Hepatocyte (in vitro differentiated cells): ENCODE results near the gene PHLDA3. TPM values are rescaled to one million over a fixed set of nuclear protein-coding genes. Genes with fewer than 3 reads are reported as not detected.

Experiments
- DNase-seq: peaks from one replicate; pipeline ENCODE4 v3.0.0-alpha.2; 2016; ENCODE audit warnings: low spot score
- H2AFZ ChIP-seq: fragments of 200-600 bp; sonication (generic); 2 replicates; pipeline ENCODE4 v1.6.0; 2016; ENCODE audit warnings: antibody characterized with exemption, mild to moderate bottlenecking
- H3K27ac ChIP-seq: fragments of 200-600 bp; sonication (generic); 2 replicates; pipeline ENCODE4 v1.5.1; 2016; ENCODE audit warnings: mild to moderate bottlenecking
- H3K27me3 ChIP-seq: fragments of 200-600 bp; sonication (generic); 2 replicates; pipeline ENCODE4 v1.6.1; 2016
- H3K36me3 ChIP-seq: fragments of 200-600 bp; sonication (generic); replicated peaks from 2 replicates; pipeline ENCODE4 v1.5.1; 2016; ENCODE audit warnings: low read depth; ENCODE audit not compliant: insufficient read depth
- H3K4me1 ChIP-seq: fragments of 200-600 bp; sonication (generic); 2 replicates; pipeline ENCODE4 v1.5.1; 2016; ENCODE audit warnings: mild to moderate bottlenecking, moderate library complexity; ENCODE audit not compliant: insufficient read depth
- H3K4me2 ChIP-seq: fragments of 200-600 bp; sonication (generic); 2 replicates; pipeline ENCODE4 v1.6.0; 2016
- H3K4me3 ChIP-seq: fragments of 200-600 bp; sonication (generic); 2 replicates; pipeline ENCODE4 v1.5.1; 2016; ENCODE audit warnings: mild to moderate bottlenecking
- H3K79me2 ChIP-seq: fragments of 200-600 bp; sonication (generic); 2 replicates; pipeline ENCODE4 v1.6.0; 2017; ENCODE audit warnings: mild to moderate bottlenecking
- H3K9me2 ChIP-seq: fragments of 200-600 bp; sonication (generic); replicated peaks from 2 replicates; pipeline ENCODE4 v1.6.0; 2017; ENCODE audit warnings: mild to moderate bottlenecking; ENCODE audit not compliant: insufficient read depth
- H3K9me3 ChIP-seq: fragments of 200-600 bp; sonication (generic); 2 replicates; pipeline ENCODE4 v1.5.1; 2016; ENCODE audit warnings: low read depth, mild to moderate bottlenecking
- H4K20me1 ChIP-seq: fragments of 200-600 bp; sonication (generic); 2 replicates; pipeline ENCODE4 v1.6.0; 2016; ENCODE audit warnings: mild to moderate bottlenecking; ENCODE audit not compliant: insufficient read depth, poor library complexity, severe bottlenecking
- CTCF ChIP-seq: fragments of 200-600 bp; sonication (generic); IDR thresholded peaks from 2 replicates; pipeline ENCODE4 v1.5.1; 2016; ENCODE audit warnings: antibody characterized with exemption, mild to moderate bottlenecking; ENCODE audit not compliant: poor library complexity
- EZH2 ChIP-seq: fragments of 200-600 bp; sonication (generic); IDR thresholded peaks from 2 replicates; pipeline ENCODE4 v1.6.1; 2016; ENCODE audit warnings: antibody characterized with exemption, mild to moderate bottlenecking, borderline replicate concordance
- EZH2phosphoT487 ChIP-seq: fragments of 200-600 bp; sonication (generic); IDR thresholded peaks from one replicate; pipeline ENCODE4 v1.6.1; 2018; ENCODE audit warnings: antibody characterized with exemption, mild to moderate bottlenecking, low read depth, moderate library complexity; ENCODE audit not compliant: unreplicated experiment, severe bottlenecking
- WGBS: methylation state at CpG from one replicate; pipeline ENCODE4 v1.1.6; 2016; ENCODE audit warnings: low lambda C conversion rate; ENCODE audit errors: missing lambda C conversion rate; 5-methylcytosine and 5-hydroxymethylcytosine counted together
- polyA plus RNA-seq: library from polyadenylated mRNA; unstranded; fragments of >200 nt; fragmentation: Nextera tagmentation; extraction: Ambion mirVana; gene quantifications from 2 replicates; pipeline ENCODE4 v1.2.1, GENCODE V29; 2016
- total RNA-seq: library from RNA; depleted of rRNA; stranded (reverse); fragments of >200 nt; gene quantifications from 2 replicates; pipeline ENCODE4 v1.2.3, GENCODE V29; 2014

PHLDA3 gene
- total and polyA plus RNA-seq, 2 experiments from 2014 or later, result 30.2 to 62.9 TPM

GRCh38 chr1:201443747-201444146 is 25.2 kb downstream of the PHLDA3 start:
- WGBS, result 87% methylated on average over 7 of the region's 7 CpGs
- TF ChIP-seq CTCF (no peak), EZH2phosphoT487 (no peak), EZH2 (no peak)

GRCh38 chr1:201436969-201437368 is 32.0 kb downstream of the PHLDA3 start:
- H3K79me2 ChIP-seq, result no peaks in the 10 kb centered on the region
- no peak overlapping the region for H3K4me2 ChIP-seq
- no peak for TF ChIP-seq CTCF
- TF ChIP-seq EZH2, result no peak
- TF ChIP-seq EZH2phosphoT487, result no peak
- DNase-seq, result no peak
- peaks cover 5% of the 10 kb centered on the region for H3K4me1 ChIP-seq
- no peaks in the 10 kb centered on the region for H3K27me3 ChIP-seq
- H3K9me3 ChIP-seq, result no peaks in the 10 kb centered on the region
- H3K4me3 ChIP-seq, result no peak overlapping the region
- H4K20me1 ChIP-seq, result no peaks in the 10 kb centered on the region
- 90% methylated on average over 3 of the region's 3 CpGs for WGBS
- H3K9me2 ChIP-seq, result no peaks in the 10 kb centered on the region
- no peak overlapping the region for H3K27ac ChIP-seq
- no peak overlapping the region for H2AFZ ChIP-seq
- H3K36me3 ChIP-seq, result no peaks in the 10 kb centered on the region

More at GRCh38 chr1:201443747-201444146, 25.2 kb downstream of the PHLDA3 start:
- Histone ChIP-seq H3K27me3 (no peaks in the 10 kb centered on the region), H2AFZ (no peak overlapping the region), H3K4me3 (no peak overlapping the region), H3K27ac (no peak overlapping the region), H3K4me1 (no peaks in the 10 kb centered on the region), H3K36me3 (no peaks in the 10 kb centered on the region), H3K4me2 (no peak overlapping the region), H3K79me2 (no peaks in the 10 kb centered on the region), H3K9me2 (no peaks in the 10 kb centered on the region), H4K20me1 (no peaks in the 10 kb centered on the region), H3K9me3 (no peaks in the 10 kb centered on the region)
- no peak for DNase-seq

- Histone ChIP-seq H3K36me3 (no peaks in the 10 kb centered on the region), H3K27ac (peak overlapping the region; percentile 13), H3K4me3 (no peak overlapping the region), H3K79me2 (no peaks in the 10 kb centered on the region), H3K4me2 (no peak overlapping the region), H3K4me1 (peaks cover 5% of the 10 kb centered on the region), H3K9me3 (no peaks in the 10 kb centered on the region), H2AFZ (no peak overlapping the region), H4K20me1 (no peaks in the 10 kb centered on the region), H3K9me2 (no peaks in the 10 kb centered on the region), H3K27me3 (no peaks in the 10 kb centered on the region)
- WGBS, result 60% methylated on average over 6 of the region's 6 CpGs
- no peak for TF ChIP-seq CTCF
- TF ChIP-seq EZH2, result no peak
- no peak for TF ChIP-seq EZH2phosphoT487
- DNase-seq, result peak; percentile 55
These were observed 32.6 kb downstream of the PHLDA3 start for GRCh38 chr1:201436393-201436792.

- no peak for TF ChIP-seq CTCF
- TF ChIP-seq EZH2, result no peak
- no peak for TF ChIP-seq EZH2phosphoT487
- Histone ChIP-seq H2AFZ (no peak overlapping the region), H4K20me1 (no peaks in the 10 kb centered on the region), H3K4me1 (peaks cover 5% of the 10 kb centered on the region), H3K27ac (no peak overlapping the region), H3K79me2 (no peaks in the 10 kb centered on the region), H3K36me3 (no peaks in the 10 kb centered on the region), H3K4me3 (no peak overlapping the region), H3K9me2 (no peaks in the 10 kb centered on the region), H3K4me2 (no peak overlapping the region), H3K27me3 (no peaks in the 10 kb centered on the region), H3K9me3 (no peaks in the 10 kb centered on the region)
- DNase-seq, result no peak
- 97% methylated on average over 3 of the region's 3 CpGs for WGBS
These were observed 34.7 kb downstream of the PHLDA3 start for GRCh38 chr1:201434266-201434665.
